HepG2 (cell line): Measurements from ENCODE around the gene RIIAD1. TPM values are rescaled to one million over a fixed set of nuclear protein-coding genes. Genes with fewer than 3 reads are reported as not detected.
A peak's percentile ranks its signal among the peaks of the same experiment; 100 is the strongest.

Experiments
- ATAC-seq: fragments of 200-7000 bp; cut with Tn5 transposase; 3 replicates; pipeline ENCODE4 v1.9.1; 2020; ENCODE audit warnings: mild to moderate bottlenecking, moderate library complexity
- BruUV-seq: library from RNA; stranded (reverse); fragments of 400-500 nt; replicated peaks from 2 replicates; lab custom pipeline; 2021; lab: Mats Ljungman, UMichigan
- CTCF ChIA-PET: fragments of 300-600 bp; formaldehyde crosslinking; extraction: SDS; loops from one replicate; lab custom pipeline; 2021; ENCODE audit warnings: low total read pairs, inconsistent platforms, low intra/inter-chr PET ratio; lab: Yijun Ruan, JAX
- POLR2A ChIA-PET: fragments of 350-600 bp; sonication (Branson Sonifier 250); formaldehyde crosslinking; loops from one replicate; lab custom pipeline; 2020; ENCODE audit warnings: antibody characterized with exemption, inconsistent platforms; lab: Yijun Ruan, JAX
- DNase-seq: peaks from one replicate; pipeline ENCODE4 v3.0.0-alpha.2; 2015; ENCODE audit warnings: low spot score
- FAIRE-seq: peaks from 3 replicates; lab custom pipeline; 2011; peaks lifted over from hg19 to GRCh38; lab: Jason Lieb, UNC
- H2AFZ ChIP-seq: one replicate; pipeline ENCODE4 v1.6.1; 2011; ENCODE audit warnings: low read length, inconsistent platforms
- H3K27ac ChIP-seq: fragments of 300-600 bp; 3 replicates; pipeline ENCODE4 v1.8.0; 2011; ENCODE audit warnings: mixed run types, mild to moderate bottlenecking, mixed read lengths, low read length, inconsistent platforms; ENCODE audit not compliant: insufficient read depth; ENCODE audit errors: extremely low read length
- H3K27me3 ChIP-seq, 2 experiments: fragments of 200-600 bp in 1 of 2; 2 replicates in 1 of 2; 3 replicates in 1 of 2; pipeline versions ENCODE4 v1.6.0 to v1.8.0; 2011; ENCODE audit warnings: low read length in 2 of 2, mild to moderate bottlenecking in 2 of 2, moderate library complexity in 2 of 2, inconsistent platforms in 1 of 2; ENCODE audit not compliant: insufficient read depth in 2 of 2, control insufficient read depth in 1 of 2
- H3K36me3 ChIP-seq, 2 experiments: fragments of 200-600 bp in 1 of 2; replicated peaks in 1 of 2; 2 replicates in 1 of 2; 3 replicates in 1 of 2; pipeline versions ENCODE4 v1.5.1 to v1.8.0; 2011; ENCODE audit warnings: low read length in 2 of 2, inconsistent platforms in 1 of 2; ENCODE audit not compliant: insufficient read depth in 2 of 2, control insufficient read depth in 1 of 2
- H3K4me1 ChIP-seq: 2 replicates; pipeline ENCODE4 v1.5.1; 2012; ENCODE audit warnings: low read length, inconsistent platforms; ENCODE audit not compliant: insufficient read depth
- H3K4me2 ChIP-seq: 2 replicates; pipeline ENCODE4 v1.6.0; 2011; ENCODE audit warnings: low read depth, low read length, inconsistent platforms
- H3K4me3 ChIP-seq, 3 experiments: fragments of 200-600 bp in 1 of 3; sonication (generic), shearing (Covaris generic) in 1 of 3; replicated peaks in 1 of 3; 2 replicates each; pipeline ENCODE4 v1.5.1; 2011 to 2016; ENCODE audit warnings: low read length in 3 of 3, inconsistent platforms in 2 of 3, low read depth in 2 of 3, mild to moderate bottlenecking in 2 of 3, control low read depth in 1 of 3, mixed read lengths in 1 of 3; ENCODE audit not compliant: insufficient read depth in 1 of 3
- H3K79me2 ChIP-seq: one replicate; pipeline ENCODE4 v1.6.1; 2011; ENCODE audit warnings: low read length, inconsistent platforms; ENCODE audit not compliant: insufficient read depth
- H3K9ac ChIP-seq: 2 replicates; pipeline ENCODE4 v1.6.0; 2011; ENCODE audit warnings: mild to moderate bottlenecking, low read depth, low read length, inconsistent platforms; ENCODE audit not compliant: insufficient read depth
- H3K9me3 ChIP-seq: 2 replicates; pipeline ENCODE4 v1.5.1; 2012; ENCODE audit warnings: mild to moderate bottlenecking, low read length
- H4K20me1 ChIP-seq: 2 replicates; pipeline ENCODE4 v1.6.0; 2011; ENCODE audit warnings: inconsistent platforms, mild to moderate bottlenecking, low read length, moderate library complexity; ENCODE audit not compliant: insufficient read depth
- FOXO4 ChIP-seq: sonication (generic); formaldehyde crosslinking; conservative IDR thresholded peaks from 2 replicates; pipeline ENCODE4 v1.8.1; 2023; ENCODE audit warnings: missing genetic modification reagents
- JDP2 ChIP-seq: sonication (generic); formaldehyde crosslinking; IDR thresholded peaks from 2 replicates; pipeline ENCODE4 v1.8.1; 2022; ENCODE audit warnings: missing genetic modification reagents, borderline replicate concordance
- MAFF ChIP-seq: IDR thresholded peaks from 2 replicates; pipeline ENCODE4 v1.6.1; 2011; ENCODE audit warnings: low read depth, low read length, improper control_type of control experiment
- MAFK ChIP-seq, 2 experiments: IDR thresholded peaks in 1 of 2; conservative IDR thresholded peaks in 1 of 2; 2 replicates each; pipeline ENCODE4 v1.6.1; 2011; ENCODE audit warnings: improper control_type of control experiment in 2 of 2, low read length in 2 of 2
- SALL1 ChIP-seq: sonication (generic); formaldehyde crosslinking; IDR thresholded peaks from 2 replicates; pipeline ENCODE4 v1.8.0; 2022; ENCODE audit warnings: mild to moderate bottlenecking, missing genetic modification reagents
- SOX5 ChIP-seq: IDR thresholded peaks from 2 replicates; pipeline ENCODE4 v1.6.1; 2016; ENCODE audit warnings: borderline replicate concordance
- ZSCAN31 ChIP-seq: sonication (generic); formaldehyde crosslinking; IDR thresholded peaks from 2 replicates; pipeline ENCODE4 v1.5.0; 2020; ENCODE audit warnings: low read depth, mild to moderate bottlenecking, missing genetic modification reagents
- WGBS: methylation state at CpG from one replicate; pipeline ENCODE4 v1.1.6; 2017; ENCODE audit warnings: low lambda C conversion rate; 5-methylcytosine and 5-hydroxymethylcytosine counted together
- in situ Hi-C: cut with HindIII; loops from 2 replicates; pipeline ENCODE4 v1.10.0; 2017; ENCODE audit warnings: low pct_unique_long_range_greater_than_20kb; ENCODE audit not compliant: extremely low pct_ligation_motif_present
- intact Hi-C: fragments of 100-400 bp; cut with micrococcal nuclease; formaldehyde crosslinking; loops from one replicate; pipeline ENCODE4 v1.10.0; 2022; ENCODE audit not compliant: unreplicated experiment
- polyA plus RNA-seq, 8 experiments: library from polyadenylated mRNA; depleted of rRNA in 3 of 8; stranded (reverse) in 7 of 8; unstranded in 1 of 8; fragments of >200 nt; fragmentation: Illumina TruSeq in 4 of 8; extraction: Trizol in 4 of 8; gene quantifications; 2 replicates each; pipeline versions ENCODE4 v1.2.1 to v1.2.3, GENCODE V29; 2011 to 2016; ENCODE audit warnings: low read depth in 4 of 8, missing spikeins in 1 of 8, mixed read lengths in 1 of 8; ENCODE audit not compliant: insufficient read depth in 1 of 8
- small RNA-seq, 3 experiments: library from RNA; depleted of rRNA; stranded (forward); fragments of <200 nt; gene quantifications; one replicate each; pipeline ENCODE3, GENCODE V24; 2012; ENCODE audit warnings: low read depth in 2 of 3, low replicate concordance in 1 of 3; ENCODE audit not compliant: insufficient read length in 3 of 3, insufficient read depth in 2 of 3
- total RNA-seq, 5 experiments: library from RNA; depleted of rRNA; stranded (reverse); fragments of >200 nt; fragmentation: Illumina TruSeq; extraction: Trizol; gene quantifications; 2 replicates each; pipeline ENCODE4 v1.2.3, GENCODE V29; 2016; ENCODE audit warnings: low read depth in 1 of 5

The RIIAD1 gene
- total and polyA plus RNA-seq, 2 of the 13 experiments (the other 11 are each of a cell fraction or from before 2014, with no cell fraction given) = not detected

- Histone ChIP-seq H3K4me3 (no peak overlapping the region), H3K36me3 (no peaks in the 10 kb centered on the region; a peak in 1 of 5 replicates), H3K9me3 (no peaks in the 10 kb centered on the region), H2AFZ (no peak overlapping the region), H3K4me1 (no peaks in the 10 kb centered on the region), H3K4me2 (no peak overlapping the region), H3K9ac (no peak overlapping the region), H3K79me2 (no peaks in the 10 kb centered on the region), H4K20me1 (no peaks in the 10 kb centered on the region), H3K27ac (no peak overlapping the region), H3K27me3 (no peaks in the 10 kb centered on the region)
- TF ChIP-seq SALL1 (CRISPR knock-in tag) = no peak
- peak; percentile 35 to 79; a peak in 3 of 4 replicates for TF ChIP-seq MAFK (conservative IDR thresholded peaks at IDR 0.05 in 1 of 2, IDR thresholded peaks at IDR 0.05 in 1 of 2; ENCODE audit: low read length in 2 of 2)
- TF ChIP-seq ZSCAN31 (CRISPR knock-in tag) = no peak
- TF ChIP-seq JDP2 (CRISPR knock-in tag) = no peak
- TF ChIP-seq SOX5 (CRISPR knock-in tag) = no peak
- TF ChIP-seq FOXO4 (CRISPR knock-in tag) = no peak
- peak; percentile 58; the same call in 1 of the 2 replicates for TF ChIP-seq MAFF
- no TSS peak for BruUV-seq
- POLR2A ChIA-PET = interaction anchor here (1.4 kb wide), 1 partner anchor 14 kb away, joined by 3 read pairs; the partner anchor contains the start of gene MRPL9
- ATAC-seq = no peak
- CTCF ChIA-PET = no interaction called here
- FAIRE-seq = no peak
- DNase-seq = no peak
- intact Hi-C loops = no loop called here
- in situ Hi-C loops = no loop called here
- WGBS = 93% methylated on average over 4 of the region's 4 CpGs
Measured at GRCh38 chr1:151777317-151777716, 56.0 kb downstream of the RIIAD1 start.

Small RNA genes lying within 50 kb of the gene (small RNA-seq; reads per million reads assigned to genes)
- 0 reads per million in 3 experiments for gene RNU6-662P

Other genes with a start within 250 kb of the RIIAD1 start
- 0.24 and 0.75 TPM in 2 replicates for gene CGN, start 210.1 kb upstream of the RIIAD1 start, total RNA-seq (2016; rRNA removed; fragmentation: Illumina TruSeq; extraction: Trizol)
- gene CGN, start 210.1 kb upstream of the RIIAD1 start, polyA plus RNA-seq (2011; rRNA removed) = 0.81 and 1.1 TPM in 2 replicates
- gene TUFT1, start 181.2 kb upstream of the RIIAD1 start, total RNA-seq (2016; rRNA removed; fragmentation: Illumina TruSeq; extraction: Trizol) = 7.3 and 7.7 TPM in 2 replicates
- 6.4 and 6.7 TPM in 2 replicates for gene TUFT1, start 181.2 kb upstream of the RIIAD1 start, polyA plus RNA-seq (2011; rRNA removed)
- gene SNX27, start 109.5 kb upstream of the RIIAD1 start, total RNA-seq (2016; rRNA removed; fragmentation: Illumina TruSeq; extraction: Trizol) = 17.8 and 22.8 TPM in 2 replicates
- 14.4 and 14.5 TPM in 2 replicates for gene SNX27, start 109.5 kb upstream of the RIIAD1 start, polyA plus RNA-seq (2011; rRNA removed)
- not detected in 2 replicates for gene CELF3, start 4.7 kb upstream of the RIIAD1 start, total RNA-seq (2016; rRNA removed; fragmentation: Illumina TruSeq; extraction: Trizol)
- gene CELF3, start 4.7 kb upstream of the RIIAD1 start, polyA plus RNA-seq (2011; rRNA removed) = not detected in 2 replicates
- gene MRPL9, start 42.0 kb downstream of the RIIAD1 start, total RNA-seq (2016; rRNA removed; fragmentation: Illumina TruSeq; extraction: Trizol) = 107 and 119 TPM in 2 replicates
- gene MRPL9, start 42.0 kb downstream of the RIIAD1 start, polyA plus RNA-seq (2011; rRNA removed) = 64.3 and 72.1 TPM in 2 replicates
- gene TDRKH, start 69.0 kb downstream of the RIIAD1 start, total RNA-seq (2016; rRNA removed; fragmentation: Illumina TruSeq; extraction: Trizol) = 5.4 and 5.6 TPM in 2 replicates
- gene TDRKH, start 69.0 kb downstream of the RIIAD1 start, polyA plus RNA-seq (2011; rRNA removed) = 3.9 and 4.3 TPM in 2 replicates
- 0.02 TPM in 1 of 2 replicates, not detected in the other for gene LINGO4, start 83.9 kb downstream of the RIIAD1 start, total RNA-seq (2016; rRNA removed; fragmentation: Illumina TruSeq; extraction: Trizol)
- 0.05 TPM in 2 replicates for gene LINGO4, start 83.9 kb downstream of the RIIAD1 start, polyA plus RNA-seq (2011; rRNA removed)
- gene RORC, start 110.3 kb downstream of the RIIAD1 start, total RNA-seq (2016; rRNA removed; fragmentation: Illumina TruSeq; extraction: Trizol) = 2.5 TPM in 2 replicates
- 6.5 and 9.3 TPM in 2 replicates for gene RORC, start 110.3 kb downstream of the RIIAD1 start, polyA plus RNA-seq (2011; rRNA removed)
- gene C2CD4D, start 118.3 kb downstream of the RIIAD1 start, total RNA-seq (2016; rRNA removed; fragmentation: Illumina TruSeq; extraction: Trizol) = not detected in 2 replicates
- gene C2CD4D, start 118.3 kb downstream of the RIIAD1 start, polyA plus RNA-seq (2011; rRNA removed) = not detected in 2 replicates
- not detected in 2 replicates for gene THEM5, start 132.2 kb downstream of the RIIAD1 start, total RNA-seq (2016; rRNA removed; fragmentation: Illumina TruSeq; extraction: Trizol)
- gene THEM5, start 132.2 kb downstream of the RIIAD1 start, polyA plus RNA-seq (2011; rRNA removed) = not detected in 2 replicates
- gene THEM4, start 188.0 kb downstream of the RIIAD1 start, total RNA-seq (2016; rRNA removed; fragmentation: Illumina TruSeq; extraction: Trizol) = 10.9 and 12.8 TPM in 2 replicates
- 11.2 and 13.9 TPM in 2 replicates for gene THEM4, start 188.0 kb downstream of the RIIAD1 start, polyA plus RNA-seq (2011; rRNA removed)